GM23248 (cell line): ENCODE results near the gene ATRN.
"Not testable (repeated sequence)": the region's sequence is repeated elsewhere in the genome, so short reads cannot be mapped to it uniquely, and the experiment has no call there.

ENCODE experiments used
- EZH2 ChIP-seq: fragments of 200-600 bp; sonication (generic); IDR thresholded peaks from 2 replicates; pipeline ENCODE4 v1.6.1; 2018; ENCODE audit warnings: antibody characterized with exemption, mild to moderate bottlenecking; ENCODE audit not compliant: insufficient read depth, poor library complexity, severe bottlenecking
- EZH2phosphoT487 ChIP-seq: fragments of 200-600 bp; sonication (generic); IDR thresholded peaks from 2 replicates; pipeline ENCODE4 v1.6.1; 2018; ENCODE audit warnings: antibody characterized with exemption, moderate library complexity, mild to moderate bottlenecking, low read depth; ENCODE audit not compliant: insufficient read depth

- TF ChIP-seq EZH2, EZH2phosphoT487: not testable (repeated sequence)
Measured at GRCh38 chr20:3477003-3477860, 6.4 kb downstream of the ATRN start.
